GM21576 (cell line): ENCODE measurements around the gene P3H3.
A peak's percentile ranks its signal among the peaks of the same experiment; 100 is the strongest.

Experiments
- ATAC-seq: cut with Tn5 transposase; IDR thresholded peaks from one replicate; pipeline ENCODE4 v1.9.1; 2021; ENCODE audit warnings: mild to moderate bottlenecking, moderate library complexity; ENCODE audit not compliant: unreplicated experiment

Gene P3H3

GRCh38 chr12:6842075-6842474 lies 13.9 kb downstream of the P3H3 start:
- no peak for ATAC-seq

- ATAC-seq = no peak
Measured at GRCh38 chr12:6843118-6843902, 15.1 kb downstream of the P3H3 start.

- no peak for ATAC-seq
Measured at GRCh38 chr12:6845395-6845794, 17.2 kb downstream of the P3H3 start.

GRCh38 chr12:6846316-6846869 lies 18.2 kb downstream of the P3H3 start:
- no peak for ATAC-seq

GRCh38 chr12:6847676-6848075 lies 19.5 kb downstream of the P3H3 start:
- no peak for ATAC-seq

GRCh38 chr12:6849427-6849826 lies 21.2 kb downstream of the P3H3 start:
- no peak for ATAC-seq

- ATAC-seq = no peak
Measured at GRCh38 chr12:6849976-6850560, 21.9 kb downstream of the P3H3 start.

- no peak for ATAC-seq
Measured at GRCh38 chr12:6850796-6851152, 22.6 kb downstream of the P3H3 start.

- peak; percentile 56 for ATAC-seq
Measured at GRCh38 chr12:6851153-6851920, 23.1 kb downstream of the P3H3 start, which contains the start of gene CDCA3. Gene CDCA3, minus strand, starts transcription at chr12:6851286. Its CDS starts 334 bp downstream, at chr12:6850952.

GRCh38 chr12:6851921-6852650 lies 23.9 kb downstream of the P3H3 start, which contains the start of gene USP5:
Gene USP5, plus strand, starts transcription at chr12:6852150. Its CDS starts 30 bp downstream, at chr12:6852180.
- peak; percentile 68 for ATAC-seq

GRCh38 chr12:6852651-6853354 lies 24.6 kb downstream of the P3H3 start:
- no peak for ATAC-seq

- ATAC-seq = no peak
Measured at GRCh38 chr12:6853626-6854025, 25.4 kb downstream of the P3H3 start.

- ATAC-seq = no peak
Measured at GRCh38 chr12:6854036-6854435, 25.8 kb downstream of the P3H3 start.

GRCh38 chr12:6855322-6855721 lies 27.1 kb downstream of the P3H3 start:
- ATAC-seq = no peak

GRCh38 chr12:6858799-6859198 lies 30.6 kb downstream of the P3H3 start:
- no peak for ATAC-seq

- no peak for ATAC-seq
Measured at GRCh38 chr12:6860116-6860515, 31.9 kb downstream of the P3H3 start.

- no peak for ATAC-seq
Measured at GRCh38 chr12:6860942-6861341, 32.7 kb downstream of the P3H3 start.

- ATAC-seq = no peak
Measured at GRCh38 chr12:6861391-6861790, 33.2 kb downstream of the P3H3 start.

GRCh38 chr12:6863033-6863432 lies 34.8 kb downstream of the P3H3 start:
- ATAC-seq = no peak
